HG03095 (cell line): ENCODE measurements around the gene SEMA4D.

ENCODE experiments used
- ATAC-seq: cut with Tn5 transposase; IDR thresholded peaks from one replicate; pipeline ENCODE4 v1.9.1; 2021; ENCODE audit warnings: moderate library complexity; ENCODE audit not compliant: unreplicated experiment

Gene SEMA4D

GRCh38 chr9:89497978-89498851, at the start of gene SEMA4D:
TSS of gene SEMA4D (minus strand) at chr9:89498113. CDS start at chr9:89405456, 92,657 bp downstream.
- ATAC-seq, result peak; percentile 36

- no peak for ATAC-seq
Observed at GRCh38 chr9:89547000-89547399, 49.1 kb upstream of the SEMA4D start.

- no peak for ATAC-seq
Observed at GRCh38 chr9:89544279-89544661, 46.4 kb upstream of the SEMA4D start.

GRCh38 chr9:89543621-89544278, 45.8 kb upstream of the SEMA4D start:
- ATAC-seq, result no peak

GRCh38 chr9:89543111-89543510, 45.2 kb upstream of the SEMA4D start:
- ATAC-seq, result no peak

GRCh38 chr9:89542401-89543021, 44.6 kb upstream of the SEMA4D start:
- no peak for ATAC-seq

GRCh38 chr9:89541798-89542197, 43.9 kb upstream of the SEMA4D start:
- ATAC-seq, result no peak

GRCh38 chr9:89539374-89539773, 41.5 kb upstream of the SEMA4D start:
- no peak for ATAC-seq

GRCh38 chr9:89538871-89539270, 41.0 kb upstream of the SEMA4D start:
- ATAC-seq, result no peak

- ATAC-seq, result no peak
Observed at GRCh38 chr9:89537166-89537565, 39.3 kb upstream of the SEMA4D start.

- no peak for ATAC-seq
Observed at GRCh38 chr9:89536600-89536999, 38.7 kb upstream of the SEMA4D start.

- no peak for ATAC-seq
Observed at GRCh38 chr9:89536145-89536574, 38.2 kb upstream of the SEMA4D start.

GRCh38 chr9:89535461-89535860, 37.5 kb upstream of the SEMA4D start:
- no peak for ATAC-seq

- no peak for ATAC-seq
Observed at GRCh38 chr9:89534515-89535287, 36.8 kb upstream of the SEMA4D start.

GRCh38 chr9:89533411-89534095, 35.6 kb upstream of the SEMA4D start:
- no peak for ATAC-seq

- no peak for ATAC-seq
Observed at GRCh38 chr9:89532944-89533343, 35.0 kb upstream of the SEMA4D start.

- ATAC-seq, result no peak
Observed at GRCh38 chr9:89532478-89532877, 34.6 kb upstream of the SEMA4D start.

- ATAC-seq, result no peak
Observed at GRCh38 chr9:89531766-89532165, 33.9 kb upstream of the SEMA4D start.

- no peak for ATAC-seq
Observed at GRCh38 chr9:89530726-89531125, 32.8 kb upstream of the SEMA4D start.

GRCh38 chr9:89529243-89530035, 31.5 kb upstream of the SEMA4D start:
- no peak for ATAC-seq
